Measurements from ENCODE around the gene ARL6IP6. TPM values are rescaled to one million over a fixed set of nuclear protein-coding genes. Genes with fewer than 3 reads are reported as not detected.

Gene ARL6IP6
- total and polyA plus RNA-seq, 2 of the 13 experiments (the other 11 are each of a cell fraction or from before 2014, with no cell fraction given): 45.0 to 65.9 TPM

- TF ChIP-seq ZNF687 (CRISPR knock-in tag; IDR thresholded peaks at IDR 0.05) (peak; percentile 77), TFAP4 (IDR thresholded peaks at IDR 0.05; ENCODE audit: borderline replicate concordance, low read depth) (peak; percentile 66; the same call in 1 of the 2 replicates), YY1 (IDR thresholded peaks at IDR 0.05; ENCODE audit: insufficient read depth, insufficient replicate concordance, low read depth, low read length) (peak; percentile 82), ZNF383 (CRISPR knock-in tag; IDR thresholded peaks at IDR 0.05; ENCODE audit: borderline replicate concordance) (peak; percentile 85; the same call in 1 of the 2 replicates), ZNF574 (CRISPR knock-in tag; IDR thresholded peaks at IDR 0.05) (peak; percentile 60), POLR2AphosphoS2 (IDR thresholded peaks at IDR 0.05; ENCODE audit: low read depth, low read length) (peak; percentile 41; the same call in 1 of the 2 replicates), ETV6 (CRISPR knock-in tag; conservative IDR thresholded peaks at IDR 0.05) (no peak; the same call in 1 of the 2 replicates), ZNF816 (CRISPR knock-in tag; IDR thresholded peaks at IDR 0.05; ENCODE audit: borderline replicate concordance) (peak; percentile 97), ZNF784 (CRISPR knock-in tag; IDR thresholded peaks at IDR 0.05; ENCODE audit: borderline replicate concordance) (0 out of 2 replicates have a peak, but pooled peaks have one; percentile 91), NRL (CRISPR knock-in tag; IDR thresholded peaks at IDR 0.05; ENCODE audit: borderline replicate concordance) (peak; percentile 96), ZBTB10 (CRISPR knock-in tag; IDR thresholded peaks at IDR 0.05; ENCODE audit: borderline replicate concordance) (no peak), MAF1 (CRISPR knock-in tag; IDR thresholded peaks at IDR 0.05; ENCODE audit: borderline replicate concordance) (no peak), NBN (conservative IDR thresholded peaks at IDR 0.05) (0 out of 2 replicates have a peak, but pooled peaks have one; percentile 67), ZNF639 (CRISPR knock-in tag; conservative IDR thresholded peaks at IDR 0.05) (no peak)
Observed at GRCh38 chr2:152717228-152718075, 968 bp upstream of the ARL6IP6 start, which contains the start of gene PRPF40A (continued).
